CD14-positive monocyte (primary cell): Measurements from ENCODE around the gene TBCCD1. TPM values are rescaled to one million over a fixed set of nuclear protein-coding genes. Genes with fewer than 3 reads are reported as not detected.

Source experiments
- DNase-seq, 3 donors: peaks; one replicate each; pipeline ENCODE4 v3.0.0-alpha.2; 2011 to 2022
- H2AFZ ChIP-seq: 2 replicates; pipeline ENCODE4 v1.6.0; 2012; ENCODE audit warnings: mild to moderate bottlenecking, low read depth, low read length, inconsistent platforms; ENCODE audit not compliant: insufficient read depth, poor library complexity, severe bottlenecking
- H3K27ac ChIP-seq, 2 donors: 1 replicate in 1 of 2; 2 replicates in 1 of 2; pipeline ENCODE4 v1.5.1; 2012 to 2013; ENCODE audit warnings: low read length in 2 of 2, control low read depth in 1 of 2, inconsistent platforms in 1 of 2, low read depth in 1 of 2, mild to moderate bottlenecking in 1 of 2
- H3K27me3 ChIP-seq, 2 donors: one replicate each; pipeline versions ENCODE4 v1.6.0 to v1.6.1; 2011 to 2013; ENCODE audit warnings: low read length in 2 of 2; ENCODE audit not compliant: control insufficient read depth in 2 of 2, insufficient read depth in 2 of 2
- H3K36me3 ChIP-seq, 2 donors: replicated peaks in 1 of 2; 1 replicate in 1 of 2; 2 replicates in 1 of 2; pipeline versions ENCODE4 v1.5.1 to v1.6.1; 2012 to 2013; ENCODE audit warnings: low read length in 2 of 2, control low read depth in 1 of 2, inconsistent platforms in 1 of 2, mild to moderate bottlenecking in 1 of 2; ENCODE audit not compliant: insufficient read depth in 2 of 2, control insufficient read depth in 1 of 2
- H3K4me1 ChIP-seq, 2 donors: 1 replicate in 1 of 2; 2 replicates in 1 of 2; pipeline versions ENCODE4 v1.5.1 to v1.6.1; 2012 to 2013; ENCODE audit warnings: low read length in 2 of 2, control low read depth in 1 of 2, inconsistent platforms in 1 of 2, mild to moderate bottlenecking in 1 of 2, moderate library complexity in 1 of 2; ENCODE audit not compliant: insufficient read depth in 2 of 2, control insufficient read depth in 1 of 2
- H3K4me2 ChIP-seq: replicated peaks from 2 replicates; pipeline ENCODE3; 2012; ENCODE audit warnings: low read length, moderate library complexity, mild to moderate bottlenecking; ENCODE audit not compliant: poor library complexity, severe bottlenecking; ENCODE audit errors: extremely low read depth
- H3K4me3 ChIP-seq, 3 experiments: fragments of 200-600 bp in 1 of 3; sonication (generic) in 1 of 3; replicated peaks in 1 of 3; 1 replicate in 2 of 3; 2 replicates in 1 of 3; pipeline ENCODE4 v1.5.1; 2011 to 2013; ENCODE audit warnings: low read length in 3 of 3, mild to moderate bottlenecking in 3 of 3, control low read depth in 2 of 3, low read depth in 2 of 3, inconsistent platforms in 1 of 3, moderate library complexity in 1 of 3
- H3K79me2 ChIP-seq: 2 replicates; pipeline ENCODE4 v1.6.0; 2012; ENCODE audit warnings: mild to moderate bottlenecking, control low read depth, inconsistent platforms, low read length, moderate library complexity; ENCODE audit not compliant: insufficient read depth
- H3K9ac ChIP-seq: 2 replicates; pipeline ENCODE4 v1.6.0; 2017; ENCODE audit warnings: low read length, mild to moderate bottlenecking; ENCODE audit not compliant: insufficient read depth, poor library complexity, severe bottlenecking
- H3K9me3 ChIP-seq, 2 donors: replicated peaks in 1 of 2; 1 replicate in 1 of 2; 2 replicates in 1 of 2; pipeline versions ENCODE4 v1.5.1 to v1.6.1; 2012 to 2013; ENCODE audit warnings: low read length in 2 of 2, control low read depth in 1 of 2; ENCODE audit not compliant: control insufficient read depth in 1 of 2, insufficient read depth in 1 of 2
- H4K20me1 ChIP-seq: 2 replicates; pipeline ENCODE4 v1.6.0; 2012; ENCODE audit warnings: mild to moderate bottlenecking, low read length, control low read depth, moderate library complexity; ENCODE audit not compliant: insufficient read depth
- H3K27ac Mint-ChIP-seq, 7 donors: one replicate each; pipeline ENCODE4 v1.8.0; 2020; ENCODE audit warnings: mild to moderate bottlenecking in 7 of 7, mixed read lengths in 7 of 7, moderate library complexity in 6 of 7, inconsistent platforms in 2 of 7
- H3K27me3 Mint-ChIP-seq, 3 donors: one replicate each; pipeline ENCODE4 v1.8.0; 2021 to 2022; ENCODE audit warnings: low read depth in 3 of 3, mild to moderate bottlenecking in 3 of 3, mixed read lengths in 3 of 3, moderate library complexity in 3 of 3, inconsistent platforms in 1 of 3
- H3K36me3 Mint-ChIP-seq, 2 donors: one replicate each; pipeline ENCODE4 v1.8.0; 2020; ENCODE audit warnings: mixed read lengths in 2 of 2, inconsistent platforms in 1 of 2, mild to moderate bottlenecking in 1 of 2
- H3K4me1 Mint-ChIP-seq: one replicate; pipeline ENCODE4 v1.8.0; 2020; ENCODE audit warnings: mild to moderate bottlenecking, mixed read lengths
- H3K4me3 Mint-ChIP-seq, 2 donors: one replicate each; pipeline ENCODE4 v1.8.0; 2020; ENCODE audit warnings: mild to moderate bottlenecking in 2 of 2, mixed read lengths in 2 of 2, moderate library complexity in 1 of 2
- H3K9me3 Mint-ChIP-seq, 7 donors: one replicate each; pipeline ENCODE4 v1.8.0; 2020 to 2022; ENCODE audit warnings: mixed read lengths in 7 of 7, mild to moderate bottlenecking in 6 of 7, moderate library complexity in 6 of 7, inconsistent platforms in 2 of 7
- WGBS: methylation state at CpG from one replicate; pipeline ENCODE4 v1.1.5; 2013; ENCODE audit warnings: missing lambda C conversion rate; ENCODE audit not compliant: insufficient coverage; 5-methylcytosine and 5-hydroxymethylcytosine counted together
- intact Hi-C, 2 donors: fragments of 100-400 bp; cut with micrococcal nuclease; formaldehyde crosslinking; loops; one replicate each; pipeline versions ENCODE4 v1.15.0 to v1.15.1; 2023
- polyA plus RNA-seq, 3 donors: library from polyadenylated mRNA; depleted of rRNA in 1 of 3; unstranded in 2 of 3; stranded (reverse) in 1 of 3; fragments of 300-500 nt in 2 of 3; fragments of >200 nt in 1 of 3; fragmentation: Illumina TruSeq in 2 of 3; gene quantifications; 1 replicate in 2 of 3; 2 replicates in 1 of 3; pipeline ENCODE4 v1.2.3, GENCODE V29; 2012 to 2021
- TF ChIP-seq, protein P1 (sequence below): fragments of 200-600 bp; IDR thresholded peaks from one replicate; pipeline ENCODE4 v1.8.0; 2022; ENCODE audit warnings: antibody characterized with exemption, mild to moderate bottlenecking

The TBCCD1 gene
- polyA plus RNA-seq, 3 donors = 9.2 to 9.6 (median 9.6) TPM

DNA sequence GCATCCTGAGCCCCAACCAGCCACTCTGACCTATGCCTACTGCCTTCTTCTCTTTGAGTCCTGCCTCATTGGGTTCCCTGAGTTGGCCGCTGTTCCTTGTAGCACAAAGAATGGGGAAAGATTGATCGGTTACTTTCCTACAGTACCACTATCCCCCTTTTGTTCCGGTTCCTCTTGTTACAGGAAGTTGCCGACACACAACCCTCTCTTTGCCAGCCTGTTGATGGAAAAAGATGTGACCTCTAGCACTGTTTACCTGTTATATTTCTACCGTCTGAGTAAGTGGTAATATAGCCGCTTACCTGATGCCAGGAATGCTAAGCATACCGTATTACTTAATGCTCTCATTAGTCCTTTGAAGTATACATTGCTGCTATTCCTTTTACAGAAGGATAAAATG is 36.0 kb upstream of the TBCCD1 start:
- no peaks in the 10 kb centered on the region for H3K36me3 ChIP-seq
- Mint-ChIP-seq H3K9me3 (peaks cover 0 to 3% (median 1%) of the 10 kb centered on the region in 7 donors), H3K4me1 (no peaks in the 10 kb centered on the region), H3K27me3 (peaks cover 0 to 7% (median 4%) of the 10 kb centered on the region in 3 donors), H3K36me3 (no peaks in the 10 kb centered on the region), H3K4me3 (no peak overlapping the region), H3K27ac (peak overlapping the region in 2 of 7 donors; percentile 0 to 32)
- TF ChIP-seq, protein P1, sequence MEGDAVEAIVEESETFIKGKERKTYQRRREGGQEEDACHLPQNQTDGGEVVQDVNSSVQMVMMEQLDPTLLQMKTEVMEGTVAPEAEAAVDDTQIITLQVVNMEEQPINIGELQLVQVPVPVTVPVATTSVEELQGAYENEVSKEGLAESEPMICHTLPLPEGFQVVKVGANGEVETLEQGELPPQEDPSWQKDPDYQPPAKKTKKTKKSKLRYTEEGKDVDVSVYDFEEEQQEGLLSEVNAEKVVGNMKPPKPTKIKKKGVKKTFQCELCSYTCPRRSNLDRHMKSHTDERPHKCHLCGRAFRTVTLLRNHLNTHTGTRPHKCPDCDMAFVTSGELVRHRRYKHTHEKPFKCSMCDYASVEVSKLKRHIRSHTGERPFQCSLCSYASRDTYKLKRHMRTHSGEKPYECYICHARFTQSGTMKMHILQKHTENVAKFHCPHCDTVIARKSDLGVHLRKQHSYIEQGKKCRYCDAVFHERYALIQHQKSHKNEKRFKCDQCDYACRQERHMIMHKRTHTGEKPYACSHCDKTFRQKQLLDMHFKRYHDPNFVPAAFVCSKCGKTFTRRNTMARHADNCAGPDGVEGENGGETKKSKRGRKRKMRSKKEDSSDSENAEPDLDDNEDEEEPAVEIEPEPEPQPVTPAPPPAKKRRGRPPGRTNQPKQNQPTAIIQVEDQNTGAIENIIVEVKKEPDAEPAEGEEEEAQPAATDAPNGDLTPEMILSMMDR = no peak
- no peaks in the 10 kb centered on the region for H3K27me3 ChIP-seq
- H4K20me1 ChIP-seq = no peaks in the 10 kb centered on the region
- H3K4me1 ChIP-seq = no peaks in the 10 kb centered on the region
- no peak overlapping the region for H3K27ac ChIP-seq
- no peaks in the 10 kb centered on the region for H3K79me2 ChIP-seq
- DNase-seq = no peak
- intact Hi-C loops = no loop called here
- WGBS = no CpG with 5 or more reads among the region's 7 CpGs
- H3K4me3 ChIP-seq = no peak overlapping the region
- no peak overlapping the region for H3K9ac ChIP-seq
- no peak overlapping the region for H2AFZ ChIP-seq
- H3K4me2 ChIP-seq = no peak overlapping the region
- H3K9me3 ChIP-seq = no peaks in the 10 kb centered on the region

DNA sequence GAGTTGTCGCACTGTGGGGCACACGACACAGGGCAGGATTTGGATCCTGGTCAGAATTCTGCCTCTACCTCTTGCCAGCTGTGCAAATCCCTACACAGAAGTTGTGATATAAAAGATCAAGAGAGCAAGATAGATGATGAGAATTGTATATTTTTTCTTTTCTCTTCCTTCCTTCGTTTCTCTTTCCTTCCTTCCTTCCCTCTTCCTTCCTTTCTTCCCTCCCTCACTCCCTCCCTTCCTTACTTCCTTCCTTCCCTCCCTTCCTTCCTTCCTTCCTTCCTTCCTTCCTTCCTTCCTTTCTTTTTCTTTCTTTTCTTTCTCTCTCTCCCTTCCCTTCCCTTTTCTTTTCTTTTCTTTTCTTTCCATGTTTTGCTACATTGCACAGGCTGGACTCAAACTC is 33.8 kb upstream of the TBCCD1 start:
- Mint-ChIP-seq H3K9me3 (peaks cover 0 to 3% (median 1%) of the 10 kb centered on the region in 7 donors), H3K4me1 (peaks cover 3% of the 10 kb centered on the region), H3K27ac (peak overlapping the region in 1 of 7 donors; percentile 36), H3K27me3 (peaks cover 0 to 9% (median 7%) of the 10 kb centered on the region in 3 donors), H3K4me3 (no peak overlapping the region), H3K36me3 (no peaks in the 10 kb centered on the region)
- Histone ChIP-seq H3K4me3 (no peak overlapping the region), H3K4me2 (no peak overlapping the region), H2AFZ (no peak overlapping the region), H3K9me3 (no peaks in the 10 kb centered on the region), H3K79me2 (no peaks in the 10 kb centered on the region), H3K4me1 (no peaks in the 10 kb centered on the region), H3K27me3 (no peaks in the 10 kb centered on the region), H3K36me3 (no peaks in the 10 kb centered on the region), H4K20me1 (no peaks in the 10 kb centered on the region), H3K27ac (no peak overlapping the region), H3K9ac (no peak overlapping the region)
- TF ChIP-seq, protein P1 = no peak
- 38% methylated on average over 1 of the region's 3 CpGs for WGBS
- no peak for DNase-seq
- intact Hi-C loops = no loop called here
